Measurements from ENCODE around the gene GSAP.

GRCh38 chr7:77428777-77429231, 12.7 kb upstream of the GSAP start:
- TF ChIP-seq PBX3 (IDR thresholded peaks at IDR 0.05) = no peak
- TF ChIP-seq CTCF (IDR thresholded peaks at IDR 0.05) = no peak
- TF ChIP-seq JUND (IDR thresholded peaks at IDR 0.05) = no peak
- TF ChIP-seq RAD21 (IDR thresholded peaks at IDR 0.05; ENCODE audit: low read length) = no peak
- no peak for TF ChIP-seq MEF2A (IDR thresholded peaks at IDR 0.05; ENCODE audit: borderline replicate concordance, low read depth)
- no peak for TF ChIP-seq POLR2AphosphoS5 (IDR thresholded peaks at IDR 0.05; ENCODE audit: low read depth, low read length)
- no peak for TF ChIP-seq MAX (IDR thresholded peaks at IDR 0.05; ENCODE audit: low read depth)
- TF ChIP-seq NFIC (IDR thresholded peaks at IDR 0.05; ENCODE audit: borderline replicate concordance) = no peak
- no peak for TF ChIP-seq GATA2 (CRISPR knock-in tag; IDR thresholded peaks at IDR 0.05)
